Measurements from ENCODE around the gene ST6GAL1. TPM values are rescaled to one million over a fixed set of nuclear protein-coding genes. Genes with fewer than 3 reads are reported as not detected.
A peak's percentile ranks its signal among the peaks of the same experiment; 100 is the strongest.

ST6GAL1 gene
- total and polyA plus RNA-seq, 2 of the 13 experiments (the other 11 are each of a cell fraction or from before 2014, with no cell fraction given): 79.9 to 164 TPM

DNA sequence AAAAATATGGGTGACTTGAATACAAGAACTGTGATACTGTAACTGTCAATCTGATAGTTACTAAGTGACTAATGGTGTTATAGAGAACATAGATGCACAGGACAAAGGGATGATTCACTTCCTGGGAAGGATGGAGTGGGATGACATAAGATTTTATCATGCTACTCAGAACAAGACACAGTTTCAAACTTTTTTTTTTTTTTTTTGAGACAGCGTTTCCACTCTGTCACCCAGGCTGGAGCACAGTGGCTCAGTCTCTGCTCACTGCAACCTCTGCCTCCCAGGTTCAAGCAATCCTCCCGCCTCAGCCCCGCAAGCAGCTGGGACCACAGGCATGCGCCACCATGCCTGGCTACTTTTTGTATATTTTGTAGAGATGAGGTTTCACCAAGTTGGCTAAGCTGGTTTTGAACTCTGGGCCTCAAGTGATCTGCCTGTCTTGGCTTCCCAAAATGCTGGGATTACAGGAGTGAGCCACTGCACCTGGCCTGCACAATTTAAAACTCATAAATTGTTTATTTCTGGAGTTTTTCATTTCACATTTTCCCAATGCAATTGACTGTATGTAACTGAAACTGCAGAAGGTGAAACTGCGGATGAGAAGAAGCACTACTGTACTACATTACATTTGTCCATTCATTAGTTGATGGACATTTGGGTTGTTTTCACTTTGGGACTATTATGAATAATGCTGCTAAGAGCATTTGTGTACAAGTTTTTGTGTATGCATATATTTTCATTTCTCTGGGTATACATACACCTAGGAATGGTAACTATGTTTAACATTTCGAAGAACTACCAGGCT, 47.2 kb upstream of the ST6GAL1 start (continued):
- TF ChIP-seq TEAD3 (CRISPR knock-in tag; optimal IDR thresholded peaks at IDR 0.05; ENCODE audit: borderline replicate concordance): no peak
- no peak for TF ChIP-seq BRD4 (CRISPR knock-in tag; IDR thresholded peaks at IDR 0.05)
- TF ChIP-seq SMAD9 (CRISPR knock-in tag; IDR thresholded peaks at IDR 0.05): no peak
- TF ChIP-seq CENPX (CRISPR knock-in tag; IDR thresholded peaks at IDR 0.05): no peak
- no peak for TF ChIP-seq ELF4 (CRISPR knock-in tag; IDR thresholded peaks at IDR 0.05; ENCODE audit: borderline replicate concordance)
- no peak for TF ChIP-seq ZNF18 (CRISPR knock-in tag; IDR thresholded peaks at IDR 0.05; ENCODE audit: insufficient replicate concordance)
- TF ChIP-seq ZNF644 (CRISPR knock-in tag; IDR thresholded peaks at IDR 0.05; ENCODE audit: low read depth): no peak
- TF ChIP-seq ARID5B (CRISPR knock-in tag; IDR thresholded peaks at IDR 0.05): 0 out of 2 replicates have a peak, but pooled peaks have one; percentile 22
- TF ChIP-seq ZNF607 (CRISPR knock-in tag; IDR thresholded peaks at IDR 0.05; ENCODE audit: borderline replicate concordance): no peak
- no peak for TF ChIP-seq RCOR2 (CRISPR knock-in tag; IDR thresholded peaks at IDR 0.05)
- TF ChIP-seq IRF2 (CRISPR knock-in tag; IDR thresholded peaks at IDR 0.05): no peak
- TF ChIP-seq CSRNP1 (CRISPR knock-in tag; IDR thresholded peaks at IDR 0.05): no peak
- no peak for TF ChIP-seq GMEB2 (CRISPR knock-in tag; IDR thresholded peaks at IDR 0.05; ENCODE audit: low read depth)
- no peak for TF ChIP-seq ZMYM4 (CRISPR knock-in tag; IDR thresholded peaks at IDR 0.05)
- no peak for TF ChIP-seq PAWR (CRISPR knock-in tag; IDR thresholded peaks at IDR 0.05; ENCODE audit: borderline replicate concordance)
- TF ChIP-seq, protein P1, sequence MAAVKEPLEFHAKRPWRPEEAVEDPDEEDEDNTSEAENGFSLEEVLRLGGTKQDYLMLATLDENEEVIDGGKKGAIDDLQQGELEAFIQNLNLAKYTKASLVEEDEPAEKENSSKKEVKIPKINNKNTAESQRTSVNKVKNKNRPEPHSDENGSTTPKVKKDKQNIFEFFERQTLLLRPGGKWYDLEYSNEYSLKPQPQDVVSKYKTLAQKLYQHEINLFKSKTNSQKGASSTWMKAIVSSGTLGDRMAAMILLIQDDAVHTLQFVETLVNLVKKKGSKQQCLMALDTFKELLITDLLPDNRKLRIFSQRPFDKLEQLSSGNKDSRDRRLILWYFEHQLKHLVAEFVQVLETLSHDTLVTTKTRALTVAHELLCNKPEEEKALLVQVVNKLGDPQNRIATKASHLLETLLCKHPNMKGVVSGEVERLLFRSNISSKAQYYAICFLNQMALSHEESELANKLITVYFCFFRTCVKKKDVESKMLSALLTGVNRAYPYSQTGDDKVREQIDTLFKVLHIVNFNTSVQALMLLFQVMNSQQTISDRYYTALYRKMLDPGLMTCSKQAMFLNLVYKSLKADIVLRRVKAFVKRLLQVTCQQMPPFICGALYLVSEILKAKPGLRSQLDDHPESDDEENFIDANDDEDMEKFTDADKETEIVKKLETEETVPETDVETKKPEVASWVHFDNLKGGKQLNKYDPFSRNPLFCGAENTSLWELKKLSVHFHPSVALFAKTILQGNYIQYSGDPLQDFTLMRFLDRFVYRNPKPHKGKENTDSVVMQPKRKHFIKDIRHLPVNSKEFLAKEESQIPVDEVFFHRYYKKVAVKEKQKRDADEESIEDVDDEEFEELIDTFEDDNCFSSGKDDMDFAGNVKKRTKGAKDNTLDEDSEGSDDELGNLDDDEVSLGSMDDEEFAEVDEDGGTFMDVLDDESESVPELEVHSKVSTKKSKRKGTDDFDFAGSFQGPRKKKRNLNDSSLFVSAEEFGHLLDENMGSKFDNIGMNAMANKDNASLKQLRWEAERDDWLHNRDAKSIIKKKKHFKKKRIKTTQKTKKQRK (IDR thresholded peaks at IDR 0.05; ENCODE audit: low read length): no peak
- no peak for TF ChIP-seq ATRX (CRISPR knock-in tag; IDR thresholded peaks at IDR 0.05; ENCODE audit: borderline replicate concordance)

Measured in HepG2 (cell line).